Kidney tubule cell (primary cell): ENCODE results near the gene NEU2.

ENCODE experiments used
- DNase-seq: peaks from one replicate; pipeline ENCODE4 v3.0.0-alpha.2; 2018; ENCODE audit warnings: low spot score

The NEU2 gene

DNA sequence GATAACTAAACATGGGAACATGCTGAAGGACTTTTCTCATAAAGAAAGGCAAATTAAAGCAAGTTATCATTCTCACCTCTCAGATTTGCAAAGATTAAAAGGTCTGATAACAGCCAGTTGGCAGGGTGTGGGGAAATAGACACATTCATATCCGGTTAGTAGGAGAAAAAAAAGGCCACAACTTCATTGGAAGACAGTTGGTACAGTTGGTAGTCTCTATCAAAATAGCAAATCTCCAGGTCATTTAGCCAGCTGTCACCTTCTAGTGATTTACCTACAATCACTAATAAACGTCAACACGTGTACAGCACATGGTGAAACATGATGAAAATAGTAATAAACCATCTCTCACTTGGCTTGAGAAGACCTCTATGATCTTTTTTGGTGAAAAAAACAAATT is 44.3 kb downstream of the NEU2 start:
- DNase-seq = no peak

DNA sequence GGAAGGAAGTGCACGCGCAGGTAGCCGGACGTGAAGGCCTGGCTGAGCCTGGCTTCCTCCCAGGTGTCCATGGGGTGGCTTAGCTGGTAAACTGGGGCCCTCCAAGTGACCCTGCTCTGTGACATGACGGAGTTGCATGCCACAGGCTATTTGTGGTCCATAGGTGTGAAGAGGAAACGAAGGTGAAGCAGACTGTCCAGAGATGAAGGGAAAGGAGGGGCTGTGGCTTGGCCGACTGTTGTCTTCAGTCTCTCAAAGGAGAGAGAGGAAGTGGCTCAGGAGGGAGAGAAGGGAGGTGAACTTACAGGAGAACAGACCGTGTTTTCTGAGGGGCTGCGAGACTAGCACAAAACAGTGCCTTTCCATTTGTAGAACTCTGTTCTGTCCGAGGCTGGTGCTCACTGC is 47.0 kb downstream of the NEU2 start:
- DNase-seq = no peak

DNA sequence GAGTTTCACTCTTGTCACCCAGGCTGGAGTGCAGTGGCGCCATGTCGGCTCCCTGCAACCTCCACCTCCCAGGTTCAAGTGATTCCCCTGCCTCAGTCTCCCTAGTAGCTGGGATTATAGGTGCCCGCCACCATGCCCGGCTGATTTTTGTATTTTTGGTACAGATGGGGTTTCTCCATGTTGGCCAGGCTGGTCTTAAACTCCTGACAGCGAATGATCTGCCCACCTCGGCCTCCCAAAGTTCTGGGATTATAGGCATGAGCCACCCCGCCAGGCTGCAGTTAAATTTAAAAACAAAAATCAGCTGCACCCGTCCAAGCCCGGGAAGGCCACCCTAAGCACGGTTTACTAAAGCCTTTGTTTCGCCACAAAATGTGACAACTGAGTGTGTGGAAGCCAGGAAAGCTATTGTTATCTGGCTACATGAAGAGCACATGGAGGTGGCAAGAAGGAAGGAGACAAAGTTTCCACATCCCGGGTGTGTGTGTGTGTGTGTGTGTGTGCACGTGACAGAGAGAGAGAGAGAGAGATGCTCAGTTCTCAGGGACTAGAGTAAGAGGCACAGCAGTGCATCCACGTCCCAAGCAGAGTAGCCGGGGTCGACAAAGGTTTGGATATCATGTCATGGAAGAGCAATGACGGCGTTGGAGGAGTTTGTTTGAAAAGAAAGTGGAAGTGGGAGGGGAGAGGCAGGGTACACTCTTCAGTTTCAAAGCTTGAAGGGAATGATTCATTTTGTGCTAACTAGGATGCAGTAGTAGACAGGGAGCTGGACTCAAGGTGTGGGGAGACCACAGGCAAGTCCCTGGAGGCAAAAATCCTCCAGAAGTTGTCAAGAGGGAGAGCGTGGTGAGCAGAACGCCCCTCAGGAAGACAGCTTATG is 47.7 kb downstream of the NEU2 start:
- DNase-seq = no peak

DNA sequence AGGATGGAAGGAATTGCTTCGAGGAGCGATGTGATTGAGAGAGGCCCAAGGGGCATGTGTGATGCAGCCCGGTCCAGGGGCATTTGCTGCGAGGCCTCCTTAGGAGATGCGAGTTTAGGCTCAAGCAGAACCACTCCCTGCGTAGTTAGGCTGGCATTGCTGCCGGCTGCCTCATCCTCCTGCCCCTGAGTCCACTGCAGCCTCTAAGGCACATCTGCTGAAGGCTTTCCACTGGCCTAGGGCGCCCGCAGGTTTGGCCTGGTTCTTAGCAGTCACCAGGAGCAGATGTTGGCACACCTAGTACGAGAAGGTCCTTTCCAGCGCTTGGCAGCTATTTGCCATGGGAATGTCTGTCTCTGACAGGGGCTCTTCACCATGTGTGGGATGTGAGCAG is 48.4 kb downstream of the NEU2 start:
- no peak for DNase-seq

DNA sequence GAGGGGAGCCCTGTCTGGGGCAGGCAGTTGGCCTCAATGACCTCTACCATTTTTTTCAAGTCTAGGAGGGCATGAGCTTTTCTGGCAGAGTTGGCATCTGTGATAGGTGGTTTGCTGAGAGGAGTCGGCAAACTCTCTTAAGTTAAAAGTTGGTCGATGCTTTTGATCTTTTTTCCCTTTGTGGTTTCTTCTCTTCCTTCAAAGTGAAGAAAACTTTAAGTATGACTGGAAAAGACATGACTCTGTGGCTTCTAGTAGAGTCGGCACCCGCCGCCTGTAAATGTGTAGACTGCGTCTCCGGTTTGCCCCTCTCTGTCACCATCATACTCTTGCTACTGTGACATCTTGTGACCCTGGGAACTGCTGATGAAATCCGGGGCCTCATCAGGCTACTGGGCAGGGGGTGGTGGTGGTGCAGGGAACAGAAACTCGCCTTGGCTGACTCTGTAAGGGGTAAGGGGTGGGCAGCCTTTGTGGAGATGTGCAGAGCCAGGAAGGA is 48.8 kb downstream of the NEU2 start:
- DNase-seq = no peak

DNA sequence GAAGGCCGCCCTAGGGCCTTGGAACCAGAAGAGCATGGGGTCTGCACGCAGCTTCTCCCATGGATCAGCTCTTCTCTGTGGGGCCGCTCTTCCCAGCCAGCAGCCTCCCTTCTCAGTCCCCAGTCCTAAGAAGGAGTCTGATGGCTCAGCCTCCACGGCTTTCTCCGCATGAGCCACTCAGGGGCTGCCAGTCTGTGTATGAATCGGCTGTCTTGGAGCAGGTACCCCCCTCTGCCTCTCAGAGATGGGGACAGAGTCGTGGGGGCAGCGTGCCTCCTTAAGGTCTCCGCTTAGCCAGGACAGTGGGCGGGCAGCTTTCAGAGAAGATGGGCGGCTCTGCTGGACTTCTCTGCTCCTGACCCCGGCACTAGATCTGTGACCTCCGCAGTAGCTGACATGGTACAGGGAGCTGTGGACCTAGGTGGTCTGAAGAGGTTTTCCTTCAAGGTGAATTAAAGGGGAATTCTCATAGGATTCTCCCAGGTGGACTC is 49.3 kb downstream of the NEU2 start:
- no peak for DNase-seq

DNA sequence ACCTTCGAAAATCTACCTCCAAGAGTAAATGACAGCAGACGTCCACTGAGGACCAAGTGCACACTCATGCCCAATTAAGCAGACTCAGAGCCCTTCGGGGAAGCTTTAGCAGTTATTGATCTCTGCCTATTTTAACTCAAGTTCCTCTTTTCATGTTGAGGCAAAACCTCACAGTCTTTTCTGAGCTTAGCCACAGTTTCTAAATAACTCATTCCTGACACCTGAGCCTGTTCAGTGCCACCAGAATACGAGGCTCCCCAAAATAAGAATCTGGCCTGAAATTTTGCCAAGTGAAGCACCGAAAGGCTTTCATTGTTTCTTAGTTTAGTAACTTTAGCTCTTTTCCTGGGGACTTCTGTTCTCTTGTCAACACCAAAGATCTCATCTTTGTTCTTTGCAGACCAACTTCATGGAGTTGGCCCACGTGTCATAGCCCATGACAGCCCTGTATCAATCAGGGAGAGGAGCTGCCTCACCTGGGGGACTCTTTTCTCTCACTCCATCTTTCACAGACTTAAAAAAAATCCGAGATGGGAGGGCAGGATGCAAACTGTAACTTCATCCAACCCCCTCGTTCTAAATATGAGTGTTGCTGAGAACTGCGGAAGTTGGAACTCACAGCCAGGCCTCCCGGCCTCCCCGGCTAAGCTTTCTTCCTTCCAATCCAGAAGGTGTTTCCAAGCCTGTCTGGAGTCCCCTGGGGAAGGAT is 49.9 kb downstream of the NEU2 start:
- DNase-seq = no peak

DNA sequence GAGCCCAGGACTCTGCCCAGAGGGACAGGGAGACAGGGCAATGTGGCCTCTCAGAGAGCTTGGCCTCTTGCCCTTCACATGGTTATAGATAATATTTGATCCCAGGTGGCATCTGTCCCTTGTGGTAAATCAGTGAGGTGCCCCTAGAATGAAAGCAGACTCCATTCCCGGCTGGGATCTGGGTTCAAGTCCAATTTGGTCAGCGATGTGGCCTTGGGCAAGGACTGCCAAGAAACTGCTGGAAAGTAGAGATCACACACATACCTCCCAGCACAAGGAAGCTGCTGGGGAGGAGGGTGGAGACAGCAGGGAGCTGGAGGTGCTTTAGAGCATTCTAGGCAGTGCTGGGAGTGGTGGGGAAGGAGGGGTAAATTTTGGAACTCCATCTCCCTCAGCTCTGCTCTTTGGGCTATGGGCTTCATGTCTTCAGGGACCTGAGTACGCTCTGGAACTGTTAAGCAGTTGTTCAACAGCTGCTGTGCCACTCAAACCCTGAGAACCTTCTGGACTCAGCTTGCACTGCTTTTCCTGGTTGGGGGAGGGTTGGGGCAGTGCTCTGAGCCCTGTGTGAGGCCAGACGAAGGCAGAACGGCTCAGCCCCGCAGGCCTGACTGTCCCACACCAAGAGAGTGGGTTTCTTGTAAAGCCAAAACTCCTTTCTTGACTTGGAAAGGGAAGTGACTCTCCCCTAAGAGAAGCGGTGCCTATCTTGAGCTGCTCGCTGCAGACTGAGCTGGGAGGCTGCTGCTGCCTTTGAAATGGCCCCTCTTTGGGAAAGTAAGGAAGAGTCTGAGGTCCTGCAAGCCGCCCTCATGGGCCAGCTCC is 50.7 kb downstream of the NEU2 start:
- no peak for DNase-seq

DNA sequence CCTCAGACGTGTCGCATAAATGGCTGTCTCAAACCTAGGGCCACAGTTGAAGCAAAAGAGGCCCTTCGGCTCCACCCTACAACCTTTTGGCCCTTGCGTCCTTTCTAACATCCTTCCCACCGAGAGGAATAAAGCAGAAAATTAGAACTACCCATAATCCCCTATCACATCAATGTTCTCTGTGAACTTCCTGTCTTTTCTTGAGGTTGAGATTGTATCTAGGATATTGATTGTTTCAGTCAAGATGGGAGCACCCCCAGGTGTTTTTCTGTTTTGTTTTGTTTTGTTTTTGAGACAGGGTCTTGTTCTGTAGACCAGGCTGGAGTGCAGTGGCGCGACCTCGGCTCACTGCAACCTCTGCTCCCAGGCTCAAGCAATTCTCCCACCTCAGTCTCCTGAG is 51.3 kb downstream of the NEU2 start:
- DNase-seq = no peak

DNA sequence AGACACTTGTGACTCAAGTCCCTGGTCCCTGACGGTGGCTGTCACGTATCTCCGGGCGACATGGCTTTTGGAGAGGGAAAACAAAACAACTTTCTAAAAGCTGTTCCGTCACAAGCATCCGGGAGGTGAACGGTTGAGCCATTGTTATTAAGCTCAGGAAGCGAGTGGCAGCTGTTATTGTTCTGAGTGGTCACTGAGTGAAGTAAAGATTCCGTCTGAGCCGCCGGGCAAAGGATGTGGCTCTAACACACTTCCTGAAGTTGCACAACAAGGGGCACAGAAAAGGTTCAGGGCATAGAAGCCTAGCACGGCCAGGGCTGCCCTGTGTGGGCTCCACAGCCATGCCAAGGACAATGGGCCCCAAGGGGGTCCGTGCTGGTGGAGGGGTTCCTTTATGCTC is 52.0 kb downstream of the NEU2 start:
- no peak for DNase-seq
